ENCODE data around the gene VPS26B.

VPS26B gene

GRCh38 chr11:134257101-134257500 is 32.6 kb downstream of the VPS26B start:
- peaks cover 7% of the 10 kb centered on the region; the same call in 1 of the 2 replicates for H3K36me3 ChIP-seq (ENCODE audit: insufficient read depth, low read length)
- H3K9me3 ChIP-seq (ENCODE audit: control insufficient read depth, insufficient read depth, low read length), result no peaks in the 10 kb centered on the region
- peaks cover 5% of the 10 kb centered on the region; the same call in 1 of the 2 replicates for H3K4me1 ChIP-seq (ENCODE audit: insufficient read depth, low read length)
- no peak overlapping the region for H3K9ac ChIP-seq (ENCODE audit: low read depth, low read length)

- Histone ChIP-seq H3K9ac (ENCODE audit: low read depth, low read length) (no peak overlapping the region), H3K4me1 (ENCODE audit: insufficient read depth, low read length) (peaks cover 5% of the 10 kb centered on the region; the same call in 1 of the 2 replicates), H3K36me3 (ENCODE audit: insufficient read depth, low read length) (peaks cover 7% of the 10 kb centered on the region; the same call in 1 of the 2 replicates), H3K9me3 (ENCODE audit: control insufficient read depth, insufficient read depth, low read length) (no peaks in the 10 kb centered on the region)
Measured at GRCh38 chr11:134258577-134258976, 34.1 kb downstream of the VPS26B start.

- H3K9me3 ChIP-seq (ENCODE audit: control insufficient read depth, insufficient read depth, low read length), result no peaks in the 10 kb centered on the region
- no peaks in the 10 kb centered on the region for H3K4me1 ChIP-seq (ENCODE audit: insufficient read depth, low read length)
- H3K9ac ChIP-seq (ENCODE audit: low read depth, low read length), result no peak overlapping the region
- H3K36me3 ChIP-seq (ENCODE audit: insufficient read depth, low read length), result peaks cover 7% of the 10 kb centered on the region; the same call in 1 of the 2 replicates
Measured at GRCh38 chr11:134260503-134260902, 36.0 kb downstream of the VPS26B start.

GRCh38 chr11:134260983-134261382 is 36.5 kb downstream of the VPS26B start:
- Histone ChIP-seq H3K4me1 (ENCODE audit: insufficient read depth, low read length) (no peaks in the 10 kb centered on the region), H3K9ac (ENCODE audit: low read depth, low read length) (no peak overlapping the region), H3K9me3 (ENCODE audit: control insufficient read depth, insufficient read depth, low read length) (no peaks in the 10 kb centered on the region), H3K36me3 (ENCODE audit: insufficient read depth, low read length) (peaks cover 7% of the 10 kb centered on the region; the same call in 1 of the 2 replicates)

GRCh38 chr11:134261626-134262488 is 37.4 kb downstream of the VPS26B start:
- peaks cover 7% of the 10 kb centered on the region; the same call in 1 of the 2 replicates for H3K36me3 ChIP-seq (ENCODE audit: insufficient read depth, low read length)
- no peak overlapping the region for H3K9ac ChIP-seq (ENCODE audit: low read depth, low read length)
- H3K4me1 ChIP-seq (ENCODE audit: insufficient read depth, low read length), result peaks cover 3% of the 10 kb centered on the region
- no peaks in the 10 kb centered on the region for H3K9me3 ChIP-seq (ENCODE audit: control insufficient read depth, insufficient read depth, low read length)

GRCh38 chr11:134264966-134265764 is 40.7 kb downstream of the VPS26B start:
- Histone ChIP-seq H3K9me3 (ENCODE audit: control insufficient read depth, insufficient read depth, low read length) (no peaks in the 10 kb centered on the region), H3K9ac (ENCODE audit: low read depth, low read length) (no peak overlapping the region), H3K4me1 (ENCODE audit: insufficient read depth, low read length) (peaks cover 10% of the 10 kb centered on the region), H3K36me3 (ENCODE audit: insufficient read depth, low read length) (no peaks in the 10 kb centered on the region; the same call in 1 of the 2 replicates)

GRCh38 chr11:134266440-134266839 is 42.0 kb downstream of the VPS26B start:
- no peaks in the 10 kb centered on the region for H3K9me3 ChIP-seq (ENCODE audit: control insufficient read depth, insufficient read depth, low read length)
- no peaks in the 10 kb centered on the region; the same call in 1 of the 2 replicates for H3K36me3 ChIP-seq (ENCODE audit: insufficient read depth, low read length)
- H3K9ac ChIP-seq (ENCODE audit: low read depth, low read length), result no peak overlapping the region
- H3K4me1 ChIP-seq (ENCODE audit: insufficient read depth, low read length), result peaks cover 10% of the 10 kb centered on the region

- no peaks in the 10 kb centered on the region for H3K36me3 ChIP-seq (ENCODE audit: insufficient read depth, low read length)
- no peaks in the 10 kb centered on the region for H3K9me3 ChIP-seq (ENCODE audit: control insufficient read depth, insufficient read depth, low read length)
- H3K9ac ChIP-seq (ENCODE audit: low read depth, low read length), result no peak overlapping the region
- H3K4me1 ChIP-seq (ENCODE audit: insufficient read depth, low read length), result peaks cover 10% of the 10 kb centered on the region
Measured at GRCh38 chr11:134266841-134267251, 42.4 kb downstream of the VPS26B start.

- H3K4me1 ChIP-seq (ENCODE audit: insufficient read depth, low read length), result peaks cover 14% of the 10 kb centered on the region
- no peaks in the 10 kb centered on the region for H3K36me3 ChIP-seq (ENCODE audit: insufficient read depth, low read length)
- no peak overlapping the region for H3K9ac ChIP-seq (ENCODE audit: low read depth, low read length)
- H3K9me3 ChIP-seq (ENCODE audit: control insufficient read depth, insufficient read depth, low read length), result no peaks in the 10 kb centered on the region
Measured at GRCh38 chr11:134267461-134267860, 43.0 kb downstream of the VPS26B start.

GRCh38 chr11:134267966-134268365 is 43.5 kb downstream of the VPS26B start:
- Histone ChIP-seq H3K4me1 (ENCODE audit: insufficient read depth, low read length) (peaks cover 17% of the 10 kb centered on the region), H3K36me3 (ENCODE audit: insufficient read depth, low read length) (no peaks in the 10 kb centered on the region), H3K9ac (ENCODE audit: low read depth, low read length) (no peak overlapping the region), H3K9me3 (ENCODE audit: control insufficient read depth, insufficient read depth, low read length) (no peaks in the 10 kb centered on the region)

- Histone ChIP-seq H3K36me3 (ENCODE audit: insufficient read depth, low read length) (no peaks in the 10 kb centered on the region), H3K4me1 (ENCODE audit: insufficient read depth, low read length) (peaks cover 28% of the 10 kb centered on the region), H3K9me3 (ENCODE audit: control insufficient read depth, insufficient read depth, low read length) (no peaks in the 10 kb centered on the region), H3K9ac (ENCODE audit: low read depth, low read length) (no peak overlapping the region)
Measured at GRCh38 chr11:134270250-134270714, 45.8 kb downstream of the VPS26B start.

- H3K4me1 ChIP-seq (ENCODE audit: insufficient read depth, low read length), result peaks cover 23% of the 10 kb centered on the region
- H3K9me3 ChIP-seq (ENCODE audit: control insufficient read depth, insufficient read depth, low read length), result no peaks in the 10 kb centered on the region
- H3K9ac ChIP-seq (ENCODE audit: low read depth, low read length), result no peak overlapping the region
Measured at GRCh38 chr11:134271978-134272377, 47.5 kb downstream of the VPS26B start.

GRCh38 chr11:134272381-134273316 is 48.2 kb downstream of the VPS26B start:
- H3K9me3 ChIP-seq (ENCODE audit: control insufficient read depth, insufficient read depth, low read length), result no peaks in the 10 kb centered on the region
- H3K36me3 ChIP-seq (ENCODE audit: insufficient read depth, low read length), result no peaks in the 10 kb centered on the region
- peaks cover 18% of the 10 kb centered on the region for H3K4me1 ChIP-seq (ENCODE audit: insufficient read depth, low read length)
- H3K9ac ChIP-seq (ENCODE audit: low read depth, low read length), result peak overlapping the region; percentile 5; the same call in 1 of the 2 replicates

More at GRCh38 chr11:134271978-134272377, 47.5 kb downstream of the VPS26B start:
- no peaks in the 10 kb centered on the region for H3K36me3 ChIP-seq (ENCODE audit: insufficient read depth, low read length)
